Stimulated activated naive CD8-positive, alpha-beta T cell treated with anti-CD3 and anti-CD28 coated beads, Interleukin-15, amount 100 ng/mL, for 72 hours (primary cell): ENCODE data around the gene BTK.
A peak's percentile ranks its signal among the peaks of the same experiment; 100 is the strongest.
"Not testable (repeated sequence)": the region's sequence is repeated elsewhere in the genome, so short reads cannot be mapped to it uniquely, and the experiment has no call there.

Experiments
- ATAC-seq: fragments of 150-1000 bp; cut with Tn5 transposase; 2 replicates; pipeline ENCODE4 v1.10.0; 2021; ENCODE audit warnings: mild to moderate bottlenecking, moderate library complexity
- DNase-seq, 2 donors: peaks; one replicate each; pipeline ENCODE4 v3.0.0; 2021 to 2022
- H3K27ac Mint-ChIP-seq, 2 donors: one replicate each; pipeline ENCODE4 v1.8.0; 2022; ENCODE audit warnings: mild to moderate bottlenecking in 2 of 2, mixed read lengths in 2 of 2, moderate library complexity in 2 of 2
- H3K27me3 Mint-ChIP-seq: one replicate; pipeline ENCODE4 v1.8.0; 2022; ENCODE audit warnings: mixed read lengths
- H3K4me1 Mint-ChIP-seq: one replicate; pipeline ENCODE4 v1.8.0; 2022; ENCODE audit warnings: mild to moderate bottlenecking, mixed read lengths
- H3K4me3 Mint-ChIP-seq, 2 donors: one replicate each; pipeline ENCODE4 v1.8.0; 2022; ENCODE audit warnings: mild to moderate bottlenecking in 2 of 2, mixed read lengths in 2 of 2, moderate library complexity in 1 of 2
- H3K9me3 Mint-ChIP-seq, 2 donors: one replicate each; pipeline ENCODE4 v1.8.0; 2022; ENCODE audit warnings: mixed read lengths in 2 of 2

The BTK gene

DNA sequence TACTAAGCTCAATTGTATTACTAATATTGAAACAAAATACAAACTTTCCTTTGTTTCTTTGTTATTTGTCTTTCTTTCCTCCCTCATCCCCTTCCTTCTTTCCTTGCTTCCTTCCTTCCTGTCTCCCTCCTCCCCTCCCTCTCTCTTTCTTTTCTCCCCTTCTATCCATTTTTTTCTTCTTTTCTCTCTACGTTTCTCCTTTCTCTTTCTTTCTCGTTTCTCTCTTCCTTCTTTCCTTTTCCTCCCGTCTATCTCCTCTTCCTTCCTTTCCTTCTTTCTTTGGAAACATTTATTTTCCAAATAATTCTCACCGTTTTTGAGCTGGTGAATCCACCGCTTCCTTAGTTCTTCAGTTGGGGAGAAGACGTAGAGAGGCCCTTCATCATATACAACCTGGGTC lies 16.3 kb downstream of the BTK start:
- peaks cover 7% of the 10 kb centered on the region for H3K27me3 Mint-ChIP-seq
- H3K4me3 Mint-ChIP-seq: no peak overlapping the region
- no peak for DNase-seq
- H3K27ac Mint-ChIP-seq: no peak overlapping the region
- H3K9me3 Mint-ChIP-seq: no peaks in the 10 kb centered on the region
- H3K4me1 Mint-ChIP-seq: no peaks in the 10 kb centered on the region
- ATAC-seq: no peak

GRCh38 chrX:101368800-101369199 lies 17.2 kb downstream of the BTK start:
- no peak overlapping the region for H3K4me3 Mint-ChIP-seq
- DNase-seq (no peak), ATAC-seq (no peak)
- no peaks in the 10 kb centered on the region for H3K4me1 Mint-ChIP-seq
- no peak overlapping the region for H3K27ac Mint-ChIP-seq
- peaks cover 7% of the 10 kb centered on the region for H3K27me3 Mint-ChIP-seq
- no peaks in the 10 kb centered on the region for H3K9me3 Mint-ChIP-seq

DNA sequence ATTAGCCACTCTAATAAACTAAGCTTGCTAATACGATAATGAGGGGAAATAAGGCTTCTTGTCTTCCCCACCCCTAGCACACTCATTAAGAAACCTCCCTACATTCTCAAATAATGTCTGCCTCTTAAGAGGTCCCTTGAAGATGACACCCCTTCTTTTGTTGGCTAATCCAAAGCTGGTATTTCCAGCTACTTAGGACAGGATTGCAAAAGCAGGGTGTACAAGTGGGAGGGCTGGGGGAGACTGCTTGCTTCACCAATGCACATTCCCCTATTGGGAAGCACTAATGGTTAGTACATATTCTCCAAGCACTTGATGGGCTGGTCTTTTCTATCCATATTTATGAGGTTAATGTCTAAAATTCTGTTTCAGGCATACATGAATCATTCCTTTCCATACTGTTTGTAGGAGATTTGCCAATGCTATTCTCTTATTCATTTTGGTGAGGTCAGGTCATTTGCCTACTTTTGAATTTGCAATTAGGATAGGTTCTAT lies 20.6 kb downstream of the BTK start:
- peaks cover 7% of the 10 kb centered on the region for H3K27me3 Mint-ChIP-seq
- no peak overlapping the region for H3K4me3 Mint-ChIP-seq
- no peak for DNase-seq
- no peak overlapping the region for H3K27ac Mint-ChIP-seq
- no peaks in the 10 kb centered on the region for H3K4me1 Mint-ChIP-seq
- no peaks in the 10 kb centered on the region for H3K9me3 Mint-ChIP-seq
- no peak for ATAC-seq

- Mint-ChIP-seq H3K4me1 (peaks cover 5% of the 10 kb centered on the region), H3K4me3 (no peak overlapping the region), H3K27ac (no peak overlapping the region), H3K27me3 (no peaks in the 10 kb centered on the region), H3K9me3 (no peaks in the 10 kb centered on the region)
- ATAC-seq: no peak
- no peak for DNase-seq
These were observed 23.2 kb downstream of the BTK start for GRCh38 chrX:101362757-101363156.

DNA sequence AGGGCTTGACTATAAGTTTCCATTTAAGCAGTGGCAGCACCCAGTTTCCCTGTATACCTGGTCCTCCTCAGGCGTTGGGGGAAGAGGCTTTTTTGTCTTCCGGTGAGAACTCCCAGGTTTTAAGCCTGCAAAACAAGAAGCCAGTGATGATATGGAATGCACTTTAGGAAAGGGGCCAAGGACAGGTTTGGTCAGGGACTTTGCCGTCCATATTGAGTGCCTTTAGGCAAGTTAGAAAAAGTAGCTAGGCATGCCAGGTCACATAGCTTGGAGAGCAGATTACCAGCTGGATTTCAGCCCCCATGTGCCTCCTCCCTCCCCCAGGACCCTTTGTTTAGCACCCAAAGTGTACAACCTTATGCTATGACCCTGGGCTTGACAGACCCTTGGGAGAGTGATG lies 23.9 kb downstream of the BTK start:
- H3K27me3 Mint-ChIP-seq: no peaks in the 10 kb centered on the region
- H3K9me3 Mint-ChIP-seq: no peaks in the 10 kb centered on the region
- H3K27ac Mint-ChIP-seq: no peak overlapping the region
- H3K4me3 Mint-ChIP-seq: no peak overlapping the region
- ATAC-seq (no peak), DNase-seq (no peak)
- peaks cover 5% of the 10 kb centered on the region for H3K4me1 Mint-ChIP-seq

- peaks cover 5% of the 10 kb centered on the region for H3K4me1 Mint-ChIP-seq
- H3K27me3 Mint-ChIP-seq: no peaks in the 10 kb centered on the region
These were observed 25.6 kb downstream of the BTK start for GRCh38 chrX:101360390-101360789.

DNA sequence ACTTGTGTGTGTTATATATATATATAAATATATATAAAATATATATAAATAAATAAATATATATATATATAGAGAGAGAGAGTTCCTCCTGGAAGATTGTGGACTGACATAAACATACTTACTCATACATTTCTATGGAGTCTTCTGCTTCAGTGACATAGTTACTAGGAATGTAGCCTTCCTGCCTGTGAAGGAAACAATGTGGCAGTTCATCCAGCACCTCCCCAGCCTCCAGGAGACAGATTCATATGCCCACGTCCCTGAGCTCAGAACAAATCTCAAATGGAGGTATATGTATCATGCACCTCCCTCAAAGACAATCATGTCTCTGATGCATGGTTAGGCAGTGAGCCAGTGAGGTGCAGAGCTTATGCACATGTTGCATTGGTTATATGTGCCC lies 26.0 kb downstream of the BTK start:
- Mint-ChIP-seq H3K27ac (no peak overlapping the region), H3K4me1 (peaks cover 5% of the 10 kb centered on the region), H3K4me3 (no peak overlapping the region), H3K27me3 (no peaks in the 10 kb centered on the region), H3K9me3 (no peaks in the 10 kb centered on the region)
- no peak for ATAC-seq
- DNase-seq: no peak

More at GRCh38 chrX:101360390-101360789, 25.6 kb downstream of the BTK start:
- no peaks in the 10 kb centered on the region for H3K9me3 Mint-ChIP-seq
- ATAC-seq (no peak), DNase-seq (no peak)
- no peak overlapping the region for H3K4me3 Mint-ChIP-seq
- H3K27ac Mint-ChIP-seq: no peak overlapping the region

- peaks cover 5% of the 10 kb centered on the region for H3K4me1 Mint-ChIP-seq
- no peak overlapping the region for H3K27ac Mint-ChIP-seq
- H3K4me3 Mint-ChIP-seq: no peak overlapping the region
- H3K9me3 Mint-ChIP-seq: no peaks in the 10 kb centered on the region
- DNase-seq (no peak), ATAC-seq (no peak)
- no peaks in the 10 kb centered on the region for H3K27me3 Mint-ChIP-seq
These were observed 28.7 kb downstream of the BTK start for GRCh38 chrX:101357166-101357795.

DNA sequence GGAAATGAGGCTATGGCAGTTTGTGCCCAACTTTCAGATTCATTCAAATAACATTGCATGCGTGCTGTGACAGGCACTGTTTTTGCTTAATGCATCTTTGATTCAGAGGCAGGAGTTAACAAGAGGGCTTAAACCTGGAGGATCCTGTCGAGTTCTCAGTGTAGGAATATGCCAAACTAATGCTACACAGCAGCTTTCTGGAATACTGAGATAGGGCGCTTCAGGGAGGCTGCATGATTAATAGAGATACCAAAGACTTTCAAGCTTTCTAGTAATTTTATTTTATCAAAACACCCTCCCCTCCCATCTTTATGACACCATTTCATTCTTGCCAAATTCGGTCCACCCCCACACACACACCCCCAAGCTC lies 36.8 kb downstream of the BTK start:
- Mint-ChIP-seq H3K4me3 (peak overlapping the region; percentile 91 to 93), H3K27me3 (no peaks in the 10 kb centered on the region), H3K27ac (peak overlapping the region; percentile 92 to 94), H3K9me3 (no peaks in the 10 kb centered on the region), H3K4me1 (peaks cover 10% of the 10 kb centered on the region)
- ATAC-seq (peak; percentile 21), DNase-seq (no peak)

GRCh38 chrX:101348452-101349192 lies 37.4 kb downstream of the BTK start, which contains the start of gene TIMM8A:
TIMM8A (minus strand) TSS chrX:101348742; CDS start chrX:101348664, 78 bp downstream.
- peak; percentile 63 to 74 for DNase-seq
- no peaks in the 10 kb centered on the region for H3K27me3 Mint-ChIP-seq
- peaks cover 14% of the 10 kb centered on the region for H3K4me1 Mint-ChIP-seq
- ATAC-seq: peak; percentile 98
- H3K4me3 Mint-ChIP-seq: peak within 1 kb of the TSS; percentile 91 to 93
- H3K9me3 Mint-ChIP-seq: no peaks in the 10 kb centered on the region
- peak within 1 kb of the TSS; percentile 93 to 94 for H3K27ac Mint-ChIP-seq

DNA sequence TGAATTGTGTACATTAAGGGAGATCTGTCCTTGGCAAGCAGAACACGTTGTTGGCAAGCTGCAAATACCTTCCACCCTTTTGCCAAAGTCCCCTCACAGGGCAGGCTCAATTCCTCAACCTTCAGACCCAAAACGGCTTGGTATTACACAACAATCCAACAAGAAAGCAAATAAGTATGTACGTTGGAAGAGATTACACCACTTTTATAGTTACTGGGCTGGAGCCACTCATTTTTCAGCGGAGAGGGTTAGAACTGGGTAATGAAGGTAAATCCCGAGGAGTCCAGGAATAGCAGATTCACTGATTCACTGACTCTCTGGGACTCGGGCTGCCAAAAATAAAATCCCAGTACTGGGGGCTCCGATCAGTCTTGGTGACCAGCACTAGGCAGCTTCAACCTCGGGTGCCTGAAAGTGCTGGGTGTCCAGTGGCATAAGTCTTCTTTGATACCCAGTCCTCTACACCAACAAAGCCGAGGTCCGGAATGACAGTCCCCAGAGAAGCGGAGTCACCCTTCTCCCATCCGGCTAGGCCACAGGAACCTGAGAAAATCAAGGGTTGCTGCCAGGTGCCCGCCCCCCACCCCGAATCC lies 38.0 kb downstream of the BTK start:
- no peaks in the 10 kb centered on the region for H3K9me3 Mint-ChIP-seq
- peaks cover 14% of the 10 kb centered on the region for H3K4me1 Mint-ChIP-seq
- ATAC-seq (no peak), DNase-seq (no peak)
- peak overlapping the region; percentile 91 to 93 for H3K4me3 Mint-ChIP-seq
- H3K27me3 Mint-ChIP-seq: no peaks in the 10 kb centered on the region
- H3K27ac Mint-ChIP-seq: peak overlapping the region; percentile 93 to 94

GRCh38 chrX:101337776-101338271 lies 48.2 kb downstream of the BTK start:
- no peak for DNase-seq
- peaks cover 18% of the 10 kb centered on the region for H3K4me1 Mint-ChIP-seq
- no peak for ATAC-seq
- H3K27me3 Mint-ChIP-seq: no peaks in the 10 kb centered on the region
- H3K27ac Mint-ChIP-seq: no peak overlapping the region
- H3K4me3 Mint-ChIP-seq: no peak overlapping the region
- H3K9me3 Mint-ChIP-seq: peaks cover 0 to 7% of the 10 kb centered on the region in 2 donors

DNA sequence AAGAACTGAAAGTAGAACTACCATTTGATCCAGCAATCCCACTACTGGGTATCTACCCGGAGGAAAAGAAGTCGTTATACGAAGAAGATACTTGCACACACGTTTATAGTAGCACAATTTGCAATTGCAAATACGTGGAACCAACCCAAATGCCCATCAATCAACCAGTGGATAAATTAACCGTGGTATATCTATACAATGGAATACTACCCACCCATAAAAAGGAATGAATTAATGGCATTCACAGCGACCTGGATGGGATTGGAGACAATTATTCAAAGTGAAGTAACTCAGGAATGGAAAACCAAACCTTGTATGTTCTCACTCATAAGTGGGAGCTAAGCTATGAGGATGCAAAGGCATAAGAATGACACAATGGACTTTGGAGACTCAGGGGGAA lies 51.7 kb downstream of the BTK start:
- not testable (repeated sequence) for ATAC-seq, H3K4me3 Mint-ChIP-seq

DNA sequence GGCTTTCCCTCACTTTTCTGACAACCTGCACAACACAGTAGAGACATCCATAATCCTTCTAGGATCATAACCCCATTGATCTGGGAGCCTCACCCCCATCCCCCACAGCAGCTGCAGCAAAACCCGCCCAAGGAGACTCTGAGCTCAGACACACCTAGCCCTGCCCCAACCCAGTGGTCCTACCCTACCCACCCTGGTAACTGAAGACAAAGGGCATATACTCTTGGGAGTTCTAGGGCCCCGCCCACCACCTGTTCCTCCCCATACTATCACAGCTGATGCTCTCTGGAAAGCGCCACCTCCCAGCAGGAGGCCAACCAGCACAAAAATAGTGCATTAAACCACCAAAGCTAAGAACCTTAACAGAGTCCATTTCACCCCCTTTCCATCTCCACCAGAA lies 59.4 kb downstream of the BTK start:
- not testable (repeated sequence) for DNase-seq, H3K4me1 Mint-ChIP-seq, H3K27ac Mint-ChIP-seq, H3K27me3 Mint-ChIP-seq, H3K4me3 Mint-ChIP-seq, H3K9me3 Mint-ChIP-seq, ATAC-seq

More for the DNA sequence above, 51.7 kb downstream of the BTK start:
- not testable (repeated sequence) for H3K9me3 Mint-ChIP-seq, H3K27ac Mint-ChIP-seq, H3K27me3 Mint-ChIP-seq, DNase-seq
- peaks cover 24% of the 10 kb centered on the region for H3K4me1 Mint-ChIP-seq

DNA sequence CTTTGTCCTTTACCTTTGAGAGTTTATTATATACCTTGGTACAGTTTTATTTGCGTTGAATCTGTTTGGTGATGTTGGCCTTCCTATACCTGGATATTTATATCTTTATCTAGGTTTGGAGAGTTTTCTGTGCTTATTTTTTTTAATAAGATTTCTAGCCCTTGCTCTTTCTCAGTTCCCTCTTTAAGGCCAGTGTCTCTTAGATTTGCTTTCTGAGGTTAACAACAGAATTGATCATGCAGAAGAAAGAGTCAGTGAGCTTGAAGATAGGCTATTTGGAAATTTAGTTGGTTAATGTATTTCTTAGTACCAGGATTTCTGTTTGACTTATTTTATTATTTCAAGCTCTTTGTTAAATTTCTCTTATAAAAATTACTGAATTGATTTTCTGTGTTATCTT lies 82.2 kb downstream of the BTK start:
- Mint-ChIP-seq H3K9me3 (no peaks in the 10 kb centered on the region), H3K27me3 (no peaks in the 10 kb centered on the region), H3K27ac (no peak overlapping the region), H3K4me1 (no peaks in the 10 kb centered on the region), H3K4me3 (no peak overlapping the region)
- no peak for ATAC-seq
- DNase-seq: no peak
